GM19099 (cell line): ENCODE data around the gene CTDNEP1.
A peak's percentile ranks its signal among the peaks of the same experiment; 100 is the strongest.

ENCODE experiments used
- POLR2A ChIP-seq: IDR thresholded peaks from 3 replicates; pipeline ENCODE4 v1.6.1; 2011; ENCODE audit warnings: low read depth; ENCODE audit not compliant: insufficient read length; ENCODE audit errors: extremely low read depth

CTDNEP1 gene

DNA sequence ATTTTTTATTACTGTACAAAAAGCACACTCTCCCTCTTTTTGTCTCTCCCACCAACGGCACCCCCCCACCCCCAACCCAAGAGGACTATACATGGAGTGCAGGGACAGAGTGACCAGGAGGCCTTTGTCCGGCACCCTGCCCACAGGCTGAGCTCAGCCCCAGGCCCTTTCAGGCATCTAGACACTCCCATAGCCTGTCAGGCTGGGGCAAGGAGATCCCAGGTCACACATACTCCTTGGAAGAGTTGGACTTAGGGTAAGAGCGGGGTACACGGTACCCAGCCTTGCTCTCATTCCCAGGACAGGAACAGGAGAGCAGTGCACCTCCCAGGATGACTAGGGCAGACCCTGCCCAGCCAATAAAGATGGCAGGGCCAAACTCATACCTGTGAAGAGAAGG is 8.6 kb upstream of the CTDNEP1 start:
- no peak for TF ChIP-seq POLR2A

DNA sequence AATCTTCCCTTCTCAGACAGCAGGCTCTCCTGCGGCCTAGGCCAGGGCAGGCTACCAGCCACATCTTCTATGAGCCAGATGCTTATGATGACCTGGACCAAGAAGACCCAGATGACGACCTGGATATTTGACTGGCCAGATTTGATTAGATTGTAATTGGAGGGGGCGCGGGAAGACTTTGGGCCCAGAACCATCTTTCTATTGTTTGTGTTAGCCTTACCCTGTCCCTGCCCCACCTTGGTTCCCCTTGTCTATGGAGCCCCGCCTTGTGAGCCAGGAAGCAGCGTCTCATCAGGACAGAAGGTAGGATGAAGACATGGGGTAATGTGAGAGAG is 8.0 kb upstream of the CTDNEP1 start:
- no peak for TF ChIP-seq POLR2A

DNA sequence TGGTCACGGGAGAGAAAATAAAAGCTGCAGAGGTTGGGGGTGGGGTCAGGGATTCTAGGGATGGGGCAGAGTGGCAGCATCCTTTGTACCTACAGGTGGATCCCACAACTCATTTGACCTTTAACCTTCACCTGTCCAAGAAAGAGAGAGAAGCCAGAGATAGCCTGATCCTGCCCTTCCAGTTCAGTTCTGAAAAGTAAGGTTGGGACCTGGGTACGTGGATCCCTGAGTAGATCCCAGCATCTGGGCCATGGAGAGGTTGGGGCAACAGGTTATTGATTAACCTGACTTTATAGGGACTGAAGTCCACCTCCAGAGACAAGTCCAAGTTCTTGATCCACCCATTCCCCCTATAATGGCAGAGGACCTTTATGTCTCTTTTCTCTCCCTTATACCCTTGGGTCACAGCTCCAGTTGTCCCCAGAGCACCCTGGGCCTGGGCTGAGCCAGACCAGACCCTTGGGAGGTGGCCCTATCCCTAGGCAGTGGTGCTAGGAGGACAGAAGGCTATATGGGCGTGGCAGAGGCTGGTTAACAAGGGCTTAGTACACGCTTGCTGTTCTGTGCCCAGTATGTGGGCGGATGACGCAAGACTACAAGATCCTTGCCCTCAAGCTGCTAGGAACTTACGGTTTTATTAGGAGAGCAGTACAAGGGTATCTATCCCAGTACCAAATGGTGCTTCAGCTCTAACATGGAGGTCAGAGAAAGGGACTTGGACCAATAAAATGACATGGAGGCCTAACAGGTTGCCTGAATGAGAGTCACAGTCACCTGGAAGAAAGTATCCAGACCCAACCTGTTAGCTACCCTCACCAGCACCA is 7.4 kb upstream of the CTDNEP1 start:
- no peak for TF ChIP-seq POLR2A

DNA sequence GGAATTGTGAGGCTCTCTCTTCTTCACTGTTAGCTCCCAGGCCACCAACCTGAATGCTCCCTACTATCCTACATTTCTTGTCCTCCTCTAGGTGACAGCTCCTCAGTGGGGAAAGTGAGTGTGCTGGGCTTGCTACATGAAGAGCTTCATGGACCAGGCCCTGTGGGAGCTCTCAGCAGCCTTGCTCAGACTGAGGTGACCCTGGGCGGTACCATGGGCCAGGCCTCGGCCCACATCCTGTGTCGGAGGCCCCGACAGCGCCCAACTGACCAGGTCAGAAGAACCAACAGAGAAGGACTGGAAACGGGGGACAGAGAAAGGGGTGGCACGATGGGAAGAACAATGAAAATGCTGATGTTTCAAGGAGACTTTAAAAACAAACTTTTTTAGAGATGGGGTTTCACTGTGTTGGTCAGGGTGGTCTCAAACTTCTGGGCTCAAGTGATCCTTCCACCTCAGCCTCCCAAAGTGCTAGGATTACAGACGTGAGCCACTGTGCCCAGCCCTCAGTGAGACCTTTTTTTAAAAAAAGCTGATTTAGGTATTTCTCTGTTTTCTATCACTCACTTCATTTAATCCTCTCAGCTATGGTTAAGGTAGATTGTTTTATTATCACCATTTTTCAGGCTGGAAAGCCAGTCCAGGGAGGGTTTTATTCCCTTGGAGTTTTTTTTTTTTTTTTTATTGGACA is 5.4 kb upstream of the CTDNEP1 start:
- TF ChIP-seq POLR2A, result no peak

DNA sequence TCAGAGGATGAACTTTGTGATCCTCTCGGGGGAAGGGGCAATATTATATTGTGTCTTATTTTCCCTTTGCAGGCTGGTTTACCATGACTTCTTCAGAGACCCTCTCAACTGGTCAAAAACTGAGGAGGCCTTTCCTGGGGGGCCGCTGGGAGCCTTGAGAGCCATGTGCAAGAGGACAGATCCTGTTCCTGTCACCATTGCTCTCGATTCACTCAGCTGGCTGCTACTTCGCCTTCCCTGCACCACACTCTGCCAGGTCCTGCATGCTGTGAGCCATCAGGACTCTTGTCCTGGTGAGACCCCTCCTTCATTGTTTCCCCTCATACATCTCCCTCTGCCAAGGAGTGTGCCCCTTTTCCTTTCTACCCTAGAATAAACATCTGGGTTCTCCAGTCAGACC is 3.0 kb upstream of the CTDNEP1 start:
- TF ChIP-seq POLR2A, result no peak

DNA sequence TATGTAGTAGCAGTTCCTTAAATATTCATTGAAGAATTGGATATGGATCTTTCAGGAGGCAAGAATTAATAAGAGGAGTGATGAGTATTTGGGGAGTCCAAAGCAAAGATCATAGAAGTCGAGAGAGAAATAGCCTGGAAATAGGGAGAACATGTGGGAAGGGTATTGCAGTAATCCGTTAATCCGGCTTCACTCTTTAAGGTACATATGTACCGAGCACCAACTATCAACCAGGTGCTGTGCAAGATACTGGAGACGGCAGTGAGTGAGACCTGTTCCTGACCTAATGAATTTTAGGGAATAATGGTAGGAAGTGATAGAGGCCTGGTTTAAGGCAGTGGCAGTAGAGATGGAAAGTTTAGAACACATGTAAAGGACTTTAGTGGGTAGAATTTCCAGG is 1.5 kb upstream of the CTDNEP1 start:
- TF ChIP-seq POLR2A, result no peak

DNA sequence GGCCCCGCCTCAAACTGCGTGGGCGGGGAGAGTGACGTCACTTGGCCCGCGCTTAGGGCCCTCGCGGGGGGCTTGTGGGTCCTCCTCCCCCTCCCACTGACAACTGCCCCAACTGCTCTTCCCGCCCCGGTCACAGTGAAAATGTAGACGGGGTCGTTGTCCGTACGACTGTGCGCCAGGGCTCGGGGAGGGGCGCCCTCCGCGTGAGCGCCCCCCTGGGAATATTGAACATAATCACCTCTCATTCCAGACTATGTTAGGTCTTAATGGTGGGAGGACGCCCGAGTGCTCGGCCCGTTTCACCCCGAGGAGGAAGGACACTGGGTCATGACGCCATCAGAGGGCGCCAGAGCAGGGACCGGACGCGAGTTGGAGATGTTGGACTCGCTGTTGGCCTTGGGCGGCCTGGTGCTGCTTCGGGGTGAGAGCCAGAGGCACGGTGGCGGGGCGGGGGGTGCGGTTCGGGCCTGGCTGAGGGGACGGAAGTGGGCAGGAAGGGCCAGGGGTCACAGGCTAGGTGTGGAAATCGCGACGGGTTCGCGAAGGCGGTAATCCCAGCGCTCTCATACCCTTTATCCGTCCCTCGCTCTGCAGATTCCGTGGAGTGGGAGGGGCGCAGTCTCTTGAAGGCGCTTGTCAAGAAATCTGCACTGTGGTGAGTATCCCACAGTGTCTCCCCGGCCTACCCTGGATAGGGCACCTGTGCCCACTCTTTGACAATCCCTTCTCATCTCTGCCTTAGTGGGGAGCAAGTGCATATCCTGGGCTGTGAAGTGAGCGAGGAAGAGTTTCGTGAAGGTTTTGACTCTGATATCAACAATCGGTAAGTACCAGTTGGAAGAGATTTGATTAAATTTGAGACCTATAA is 876 bp upstream of the CTDNEP1 start, which contains the start of gene ELP5:
Gene ELP5, plus strand, starts transcription at position 40 of the 868 bp plus-strand sequence. Its CDS starts 336 bp downstream, at position 376.
- TF ChIP-seq POLR2A, result peak; percentile 89

DNA sequence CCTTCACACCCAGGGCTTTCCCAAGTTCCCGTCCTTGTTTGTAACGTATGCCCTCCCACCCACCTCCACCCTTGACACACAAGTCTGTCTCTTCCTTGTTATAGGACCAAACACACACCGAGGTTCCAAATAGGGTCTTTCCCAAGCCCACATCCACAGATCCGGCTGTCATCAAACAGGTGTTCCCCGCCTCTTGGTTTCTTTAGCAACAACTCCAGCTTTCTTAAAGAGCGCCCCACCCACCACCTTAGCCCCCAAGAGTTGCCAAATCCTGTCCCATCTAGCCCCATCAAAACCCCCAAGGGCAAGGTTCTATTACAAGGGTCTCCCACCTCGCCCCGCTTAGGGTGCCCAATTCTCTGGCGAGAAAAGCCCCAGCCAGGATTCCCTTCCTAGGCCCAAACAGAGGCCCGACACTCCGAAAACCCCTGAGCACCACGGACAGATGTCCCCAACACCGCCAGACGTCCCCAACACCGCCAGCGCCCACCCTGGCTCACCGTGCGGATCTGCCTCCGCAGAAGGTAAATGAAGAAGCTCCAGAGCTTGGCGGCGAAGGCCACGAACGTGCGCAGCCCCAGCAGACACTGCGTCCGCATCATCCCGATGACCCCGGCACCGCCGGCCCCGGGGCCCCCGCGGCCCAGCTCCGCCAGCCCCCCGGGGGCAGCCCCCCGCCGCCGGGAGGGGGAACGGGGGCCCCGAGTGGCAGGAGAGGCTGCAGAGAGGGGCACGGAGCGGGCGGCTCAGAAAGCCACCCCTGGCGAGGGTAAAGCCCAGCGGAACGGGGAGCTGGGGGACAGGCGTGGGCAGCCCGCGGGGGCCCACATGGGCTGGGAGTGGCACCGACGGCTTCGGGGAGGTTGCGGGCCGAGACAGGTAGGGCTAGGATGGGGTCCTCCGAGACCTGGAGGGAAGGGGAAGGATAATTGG is 573 bp downstream of the CTDNEP1 start:
- TF ChIP-seq POLR2A, result no peak

DNA sequence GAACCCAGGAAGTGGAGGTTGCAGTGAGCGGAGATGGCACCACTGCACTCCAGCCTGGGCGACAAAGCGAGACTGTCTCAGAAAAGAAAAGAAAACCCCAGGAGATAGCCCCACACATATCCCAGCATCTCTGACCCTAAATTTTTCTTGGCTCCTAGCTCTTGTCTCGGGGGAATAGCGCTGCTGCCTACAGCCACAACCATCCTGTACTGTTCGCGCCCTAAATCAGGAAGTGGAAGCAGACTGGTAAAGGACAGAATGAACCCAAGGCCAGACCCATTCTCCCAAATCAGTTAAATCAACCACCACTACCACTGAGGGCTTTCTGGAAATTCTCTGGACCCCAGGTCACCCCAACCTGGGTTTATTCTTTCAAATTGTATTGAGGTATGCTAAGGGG is 1.7 kb downstream of the CTDNEP1 start:
- no peak for TF ChIP-seq POLR2A

DNA sequence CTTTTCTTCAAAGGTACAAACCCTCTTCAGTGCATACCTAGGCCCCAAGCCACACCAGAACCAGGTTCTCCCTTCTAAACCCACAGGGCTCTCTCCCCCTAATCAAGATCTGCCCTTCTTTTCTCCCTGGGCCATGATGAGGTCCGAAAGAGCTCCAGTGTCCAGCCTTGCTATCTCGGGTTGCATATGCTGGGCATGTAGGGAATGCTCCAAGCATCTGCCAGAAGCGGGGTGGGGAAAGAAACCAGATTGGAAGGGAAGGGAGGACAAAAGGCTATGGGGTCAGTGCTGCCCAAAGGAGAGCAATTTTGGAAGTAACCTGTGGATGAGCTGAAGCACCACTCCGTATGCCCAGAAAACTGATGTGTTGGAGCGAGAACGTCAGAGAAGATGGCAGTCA is 2.3 kb downstream of the CTDNEP1 start:
- no peak for TF ChIP-seq POLR2A

DNA sequence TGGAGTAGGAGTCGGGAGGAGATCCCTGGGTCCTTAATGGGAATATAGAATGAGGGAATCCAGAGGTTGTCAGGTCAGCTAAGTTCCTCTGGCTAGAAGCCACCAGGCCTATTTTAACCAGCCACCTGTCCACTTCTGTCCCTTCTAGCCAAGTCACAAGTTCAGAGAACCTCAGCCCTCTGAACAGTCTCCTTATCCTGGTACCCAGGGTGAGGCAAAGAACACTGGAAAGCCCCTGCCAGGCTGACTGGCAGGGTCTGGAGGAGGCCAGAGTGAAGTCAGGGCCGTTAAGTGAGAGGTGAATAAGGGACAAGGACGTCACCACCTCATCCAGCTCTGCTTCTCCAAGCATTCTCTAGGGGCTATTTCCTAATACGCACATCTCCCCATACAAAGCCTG is 2.7 kb downstream of the CTDNEP1 start:
- TF ChIP-seq POLR2A, result no peak

DNA sequence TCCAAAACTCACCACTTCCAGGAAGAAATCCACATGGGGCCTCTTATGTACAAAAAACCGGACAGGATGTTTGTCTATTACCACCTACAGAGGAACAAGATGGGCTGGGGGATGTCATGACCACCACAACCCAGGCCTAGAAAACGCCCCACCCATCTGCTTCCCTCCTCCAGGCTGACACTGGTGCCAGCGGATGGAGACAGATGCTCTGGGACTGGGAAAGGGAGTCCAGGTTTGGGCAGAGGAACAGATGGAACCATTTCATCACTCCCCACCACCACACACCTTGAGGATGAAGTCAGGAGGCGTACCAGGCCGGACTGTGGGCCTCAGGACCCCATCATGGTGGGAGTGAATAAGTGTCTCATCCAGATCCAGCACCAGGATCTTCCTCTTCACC is 4.8 kb downstream of the CTDNEP1 start:
- no peak for TF ChIP-seq POLR2A

DNA sequence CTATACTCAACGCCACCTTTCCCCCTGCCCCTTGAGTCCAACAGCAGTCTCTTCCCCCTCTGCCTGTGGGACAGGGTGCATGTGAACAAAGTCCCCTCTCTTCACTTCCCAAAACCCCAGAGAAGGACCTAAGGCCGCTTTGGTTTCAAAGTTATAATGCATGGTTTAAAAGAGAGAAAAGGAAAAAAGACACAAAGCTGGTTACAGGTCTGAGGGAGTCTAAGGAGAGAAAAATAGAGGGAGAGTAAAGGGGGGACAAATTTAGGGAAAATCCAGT is 8.1 kb downstream of the CTDNEP1 start:
- TF ChIP-seq POLR2A, result no peak

DNA sequence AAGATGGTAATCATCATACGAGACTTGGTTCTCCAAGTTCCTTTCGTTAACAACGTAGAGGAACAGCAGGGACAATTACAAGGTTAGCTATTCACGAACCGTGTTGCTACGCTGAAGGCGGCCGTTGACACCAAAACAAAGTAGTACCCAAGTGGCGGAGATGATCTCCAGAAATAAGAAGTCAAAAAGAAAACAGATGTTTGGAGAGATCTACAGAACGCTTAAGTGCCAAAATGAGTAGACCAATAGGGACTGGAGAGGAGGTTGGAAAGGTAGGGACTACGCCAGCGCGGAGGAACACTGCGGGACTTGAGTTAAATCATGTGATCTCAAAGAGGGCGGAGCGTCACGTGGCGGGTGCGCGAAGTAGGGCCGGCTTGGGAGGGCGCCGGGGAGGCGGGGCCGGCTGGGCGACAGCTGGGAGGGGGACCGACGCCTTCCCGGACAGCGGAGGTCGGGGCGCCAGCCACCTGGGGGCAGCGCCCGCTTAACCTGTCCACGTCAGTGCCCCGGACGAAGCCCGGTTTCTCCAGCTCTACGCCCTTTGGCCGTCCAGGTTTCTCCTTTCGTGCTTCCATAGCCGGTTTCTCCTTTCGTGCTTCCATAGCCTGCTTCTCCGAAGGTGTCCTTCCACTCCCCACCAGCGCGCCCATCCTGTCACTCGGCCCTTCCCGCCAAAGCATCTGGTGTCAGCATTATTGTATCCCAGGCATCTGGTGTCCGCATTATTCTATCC is 8.6 kb downstream of the CTDNEP1 start:
- peak; percentile 40 for TF ChIP-seq POLR2A
